ENCODE results near the gene RARA.
"Not testable (repeated sequence)": the region's sequence is repeated elsewhere in the genome, so short reads cannot be mapped to it uniquely, and the experiment has no call there.

Gene RARA

DNA sequence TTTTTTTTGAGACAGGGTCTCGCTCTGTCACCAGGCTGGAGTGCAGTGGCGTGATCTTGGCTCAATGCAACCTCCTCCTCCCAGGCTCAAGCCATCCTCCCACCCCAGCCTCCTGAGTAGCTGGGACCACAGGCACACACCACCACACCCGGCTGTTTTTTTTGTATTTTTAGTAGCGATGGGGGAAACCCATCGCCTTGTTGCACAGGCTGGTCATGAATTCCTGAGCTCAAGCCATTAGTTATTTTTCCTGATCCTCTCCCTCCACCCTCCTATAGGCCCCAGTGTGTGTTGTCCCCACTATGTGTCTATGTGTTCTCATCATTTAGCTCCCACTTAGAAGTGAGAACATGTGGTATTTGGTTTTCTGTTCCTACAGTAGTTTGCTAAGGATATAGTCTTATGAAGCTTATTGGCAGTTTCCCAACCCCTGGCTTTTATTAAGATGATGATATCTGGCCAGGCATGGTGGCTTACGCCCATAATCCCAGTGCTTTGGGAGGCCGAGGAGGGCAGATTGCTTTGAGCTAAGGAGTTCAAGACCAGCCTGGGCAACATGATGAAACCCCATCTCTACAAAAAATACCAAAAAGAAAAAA lies 9.7 kb upstream of the RARA start:
- DNase-seq: not testable (repeated sequence)

DNA sequence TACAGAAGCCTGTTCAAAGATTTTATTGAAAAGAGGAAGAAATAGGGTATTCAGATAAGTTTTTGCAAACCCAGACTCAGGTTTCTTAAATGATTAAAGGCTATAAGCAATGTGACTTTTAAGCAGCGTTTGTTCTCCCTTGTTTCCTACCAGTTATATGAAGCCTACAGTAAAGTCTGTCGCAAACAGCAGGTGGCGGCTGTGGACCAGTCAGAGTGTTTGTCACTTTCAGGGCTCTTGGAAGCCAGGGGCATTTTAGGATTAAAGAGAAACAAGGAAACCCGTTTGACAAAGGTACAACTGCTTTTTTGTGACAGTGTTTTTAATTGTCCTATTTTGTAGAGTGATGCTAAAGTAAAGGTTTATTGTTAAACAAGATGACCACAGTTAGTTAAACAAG lies 7.7 kb upstream of the RARA start:
- peak; percentile 8 for DNase-seq

DNA sequence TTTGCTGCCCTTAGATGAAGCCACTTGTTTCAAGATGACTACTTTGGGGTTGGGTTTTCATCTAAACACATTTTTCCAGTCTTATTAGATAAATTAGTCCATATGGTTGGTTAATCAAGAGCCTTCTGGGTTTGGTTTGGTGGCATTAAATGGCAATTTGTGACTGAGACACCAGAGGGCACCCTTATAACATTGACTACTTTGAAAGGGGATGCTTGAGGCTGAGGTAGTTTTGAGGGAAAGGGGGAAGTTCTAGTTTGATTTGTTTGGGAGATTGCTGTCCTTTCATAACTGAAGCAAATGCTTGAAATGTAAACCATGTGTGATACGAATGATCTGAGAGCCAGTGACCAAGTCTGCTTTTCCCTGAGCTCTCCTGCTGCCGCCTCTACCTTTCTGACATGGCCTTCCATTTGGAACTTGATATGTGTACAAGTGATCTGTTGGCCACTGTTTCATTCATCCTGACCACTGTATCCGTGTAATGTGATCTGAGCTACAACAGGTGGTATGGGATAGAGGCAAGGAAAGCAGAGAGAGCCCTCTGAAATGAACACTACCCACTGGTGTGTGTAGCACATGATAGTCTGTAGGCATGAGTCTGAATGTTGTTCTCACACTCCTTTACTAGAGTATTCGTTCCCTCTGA lies 5.8 kb upstream of the RARA start:
- DNase-seq: peak; percentile 75

DNA sequence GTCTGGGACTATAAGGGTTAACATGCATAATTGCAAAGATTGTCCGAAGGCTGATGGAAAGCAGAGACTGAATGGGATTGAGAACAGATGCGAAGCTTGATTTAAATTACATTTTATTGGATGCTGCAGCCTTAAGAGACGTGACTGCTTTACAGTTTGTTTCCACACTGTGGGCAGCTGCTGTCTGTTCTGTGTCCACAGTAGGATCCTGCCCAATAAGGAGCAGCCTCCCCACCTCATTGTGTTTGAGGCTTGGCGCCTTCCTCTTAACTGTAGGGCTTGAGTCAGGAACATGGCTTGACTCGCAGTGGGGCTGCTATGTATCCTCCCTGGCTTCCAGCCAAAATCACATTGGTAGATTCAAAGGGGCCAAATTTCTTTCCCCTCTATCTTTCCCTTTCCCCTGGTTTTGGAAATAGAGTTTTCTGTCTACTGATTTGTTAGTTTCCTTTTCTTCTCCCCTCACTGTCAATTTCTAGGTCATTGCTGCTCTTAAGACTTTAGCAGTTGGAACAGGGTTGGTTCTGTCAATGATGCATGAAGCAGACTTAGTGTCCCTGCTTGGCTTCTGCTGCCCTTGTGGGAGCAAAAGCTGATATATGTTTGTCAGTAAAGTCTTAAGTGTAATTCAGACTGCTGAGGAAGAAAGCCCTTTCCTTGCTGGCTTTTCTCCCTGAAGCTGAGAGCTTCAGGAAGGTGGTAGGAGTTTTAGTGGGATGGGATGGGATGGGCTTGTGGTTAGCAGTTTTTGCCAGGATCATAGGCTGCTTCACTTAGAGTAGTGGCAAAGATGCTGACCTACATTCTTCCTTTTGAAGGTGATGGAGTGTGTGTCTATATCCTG lies 5.0 kb upstream of the RARA start:
- DNase-seq: peak; percentile 29

DNA sequence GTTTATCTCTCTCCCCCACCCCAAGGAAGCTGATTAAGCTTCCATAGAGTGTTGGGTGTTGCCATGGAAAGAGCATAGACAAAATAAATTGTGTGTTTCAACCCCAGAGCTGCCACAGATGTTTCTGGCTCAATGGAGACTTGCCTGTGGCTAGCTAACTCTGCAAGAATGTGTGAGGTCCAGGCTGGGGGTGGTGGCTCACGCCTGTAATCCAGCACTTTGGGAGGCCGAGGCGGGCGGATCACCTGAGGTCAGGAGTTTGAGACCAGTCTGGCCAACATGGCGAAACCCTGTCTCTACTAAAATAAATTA lies 4.5 kb upstream of the RARA start:
- DNase-seq: not testable (repeated sequence)

DNA sequence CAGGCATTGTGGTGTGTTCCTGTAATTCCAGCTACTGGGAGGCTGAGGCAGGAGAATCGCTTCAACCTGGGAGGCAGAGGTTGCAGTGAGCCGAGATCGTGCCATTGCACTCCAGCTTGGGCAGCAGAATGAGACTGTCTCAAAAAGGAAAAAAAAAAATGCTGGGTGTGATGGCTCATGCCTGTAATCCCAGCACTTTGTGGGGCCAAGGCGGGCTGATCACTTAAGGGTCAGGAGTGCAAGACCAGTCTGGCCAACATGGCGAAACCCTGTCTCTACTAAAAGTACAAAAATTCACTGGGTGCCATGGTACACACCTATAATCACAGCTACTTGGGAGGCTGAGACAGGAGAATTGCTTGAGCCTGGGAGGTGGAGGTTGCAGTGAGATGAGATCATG lies 4.1 kb upstream of the RARA start:
- DNase-seq: not testable (repeated sequence)

DNA sequence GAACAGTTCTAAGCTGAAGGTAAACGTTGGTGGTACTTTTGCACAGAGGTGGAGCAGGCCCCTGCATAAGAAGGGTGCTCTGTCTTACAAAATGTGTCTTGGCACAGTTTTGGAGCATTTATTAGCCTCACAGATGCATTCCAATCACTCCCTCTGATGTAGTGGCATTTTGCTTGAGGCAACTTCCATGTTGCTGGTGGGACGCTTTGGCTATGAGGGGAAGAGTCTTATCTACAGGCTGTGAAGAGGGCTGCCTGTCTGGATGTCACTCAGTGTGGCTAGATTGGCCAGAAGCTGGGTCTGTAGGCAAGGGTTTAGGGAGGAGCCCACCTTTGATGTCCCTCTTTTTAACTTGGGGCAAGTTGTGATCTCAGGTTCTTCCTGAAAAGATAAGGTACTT lies 2.6 kb upstream of the RARA start:
- DNase-seq: no peak

DNA sequence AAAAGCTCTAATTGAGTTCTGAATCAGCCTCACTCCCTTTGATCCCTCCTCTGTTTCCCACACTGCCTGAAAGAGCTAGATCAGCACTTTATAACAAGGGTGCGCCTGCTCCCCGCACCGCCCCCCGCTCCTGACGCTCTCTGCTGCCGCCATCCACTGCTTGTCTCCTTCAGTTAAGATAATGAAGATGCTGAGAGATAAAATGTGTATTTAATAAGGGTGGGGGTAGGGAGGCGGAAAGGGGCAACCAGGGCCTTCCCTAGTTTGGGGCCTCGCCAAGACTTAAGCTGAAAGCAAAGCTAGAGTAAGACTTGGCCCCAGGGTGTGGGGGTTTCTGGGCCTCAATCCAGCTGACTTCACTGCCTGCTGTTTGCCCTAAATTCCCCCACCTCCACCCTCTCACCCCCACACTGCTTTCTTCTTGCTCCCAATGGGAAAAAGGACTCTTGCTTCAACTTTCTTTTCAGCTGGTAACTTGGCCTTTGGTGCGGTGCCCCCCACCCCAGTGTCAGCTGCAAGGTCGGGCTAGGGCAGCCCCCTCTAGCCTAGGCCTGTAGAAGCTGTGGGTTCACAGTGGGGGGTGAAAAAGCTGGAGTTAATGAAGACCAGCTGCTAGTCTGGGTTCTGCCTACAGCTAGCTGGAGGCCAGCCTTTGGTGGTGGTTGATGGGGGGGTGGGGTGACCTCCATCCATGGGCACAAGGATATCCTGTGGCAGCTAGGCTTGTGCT lies 1.8 kb upstream of the RARA start:
- no peak for DNase-seq

DNA sequence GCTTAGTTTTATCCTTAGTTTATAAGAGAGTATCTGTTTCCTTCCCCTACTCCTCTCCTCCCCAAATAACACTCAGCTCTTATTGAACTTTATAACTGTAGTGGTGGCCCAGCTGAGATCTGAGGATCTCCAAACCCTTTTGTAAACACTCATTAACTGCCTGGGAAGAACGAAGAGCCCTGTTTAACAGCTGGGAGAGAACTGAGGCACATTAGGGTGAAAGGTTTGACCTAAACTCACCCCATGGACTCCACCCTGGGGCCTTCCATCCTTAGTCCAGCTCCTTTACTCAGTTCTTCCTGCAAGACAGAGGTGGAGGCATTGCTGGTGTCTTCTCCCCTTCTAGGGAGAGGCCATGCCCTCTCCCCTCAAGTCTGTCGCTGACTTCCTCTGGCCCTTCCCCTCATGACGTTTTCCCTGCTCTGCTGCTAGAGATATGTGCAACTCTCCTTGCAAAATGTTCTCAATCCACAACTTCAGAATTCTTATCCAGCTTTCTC lies 1.2 kb upstream of the RARA start:
- no peak for DNase-seq

DNA sequence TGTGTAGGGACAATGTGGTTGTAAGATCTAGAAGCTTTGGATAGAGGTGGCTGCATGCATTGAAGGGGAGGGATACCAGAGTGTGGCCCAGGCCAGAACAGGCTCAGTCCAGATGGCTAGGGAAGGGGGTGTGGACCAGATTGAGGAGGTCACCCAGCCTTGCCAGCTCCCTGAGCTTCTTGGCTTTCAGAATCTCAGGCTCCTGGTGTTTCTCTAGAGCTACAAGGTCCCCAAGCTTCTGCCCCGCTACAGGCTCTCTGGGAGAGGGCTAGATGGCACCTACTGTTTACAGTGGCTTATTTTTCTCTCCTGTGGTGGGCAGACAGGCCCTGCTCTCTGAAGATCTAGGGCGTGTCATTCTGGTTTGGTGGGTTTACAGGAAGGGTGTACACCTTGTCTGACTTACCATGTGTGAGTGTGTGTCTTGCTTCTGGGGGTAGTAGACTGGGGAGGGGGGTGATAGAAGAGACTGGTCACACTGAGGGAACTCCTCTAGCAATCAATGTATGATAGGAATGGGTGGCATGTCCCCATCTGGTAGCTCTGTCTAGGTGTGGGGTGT lies 1.1 kb downstream of the RARA start:
- DNase-seq: no peak

DNA sequence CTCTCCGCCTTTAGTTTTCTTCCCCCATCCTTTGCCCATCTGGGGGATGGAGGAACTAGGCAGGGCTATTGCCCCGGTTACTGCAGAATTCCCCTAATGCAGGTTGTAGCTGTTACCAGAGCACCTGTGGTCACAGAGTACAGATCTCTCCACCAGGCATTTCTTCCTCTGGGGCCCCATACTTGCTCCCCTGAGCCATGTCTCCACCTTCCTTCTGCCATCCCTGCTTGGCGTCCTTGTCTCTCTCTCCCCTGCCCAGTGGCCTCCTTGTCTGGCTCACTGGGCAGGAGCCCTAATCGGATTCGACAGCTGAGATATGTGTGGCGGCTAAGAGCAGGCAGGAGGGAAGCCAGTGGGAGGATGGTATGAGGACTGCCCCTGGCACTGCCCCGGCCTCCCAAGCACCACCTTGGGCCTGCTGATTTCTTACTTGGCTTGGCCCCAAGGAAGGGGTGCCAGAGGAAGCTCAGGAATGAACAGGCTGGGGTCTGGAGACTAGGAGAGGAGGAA lies 2.0 kb downstream of the RARA start:
- DNase-seq: no peak

DNA sequence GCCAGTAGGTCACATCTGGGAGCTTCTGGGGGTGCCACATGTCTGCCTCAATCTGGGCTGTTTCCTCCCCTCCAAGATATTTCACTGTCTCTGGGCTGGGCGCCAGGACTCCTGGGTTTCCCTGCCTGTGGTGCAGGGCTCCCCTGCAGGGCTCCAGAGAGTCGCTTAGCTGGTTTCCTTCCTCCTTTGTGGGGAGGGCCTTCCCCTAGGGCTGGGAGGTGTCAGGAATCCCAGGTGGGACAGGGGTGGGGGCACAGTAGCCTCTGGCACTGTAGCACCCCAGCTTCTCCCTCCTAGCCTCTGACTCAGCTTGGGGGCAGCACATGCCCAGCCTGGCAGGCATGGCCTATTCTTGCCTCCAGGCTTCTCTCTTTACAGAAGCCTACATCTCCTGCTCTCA lies 2.6 kb downstream of the RARA start:
- peak; percentile 48 for DNase-seq

DNA sequence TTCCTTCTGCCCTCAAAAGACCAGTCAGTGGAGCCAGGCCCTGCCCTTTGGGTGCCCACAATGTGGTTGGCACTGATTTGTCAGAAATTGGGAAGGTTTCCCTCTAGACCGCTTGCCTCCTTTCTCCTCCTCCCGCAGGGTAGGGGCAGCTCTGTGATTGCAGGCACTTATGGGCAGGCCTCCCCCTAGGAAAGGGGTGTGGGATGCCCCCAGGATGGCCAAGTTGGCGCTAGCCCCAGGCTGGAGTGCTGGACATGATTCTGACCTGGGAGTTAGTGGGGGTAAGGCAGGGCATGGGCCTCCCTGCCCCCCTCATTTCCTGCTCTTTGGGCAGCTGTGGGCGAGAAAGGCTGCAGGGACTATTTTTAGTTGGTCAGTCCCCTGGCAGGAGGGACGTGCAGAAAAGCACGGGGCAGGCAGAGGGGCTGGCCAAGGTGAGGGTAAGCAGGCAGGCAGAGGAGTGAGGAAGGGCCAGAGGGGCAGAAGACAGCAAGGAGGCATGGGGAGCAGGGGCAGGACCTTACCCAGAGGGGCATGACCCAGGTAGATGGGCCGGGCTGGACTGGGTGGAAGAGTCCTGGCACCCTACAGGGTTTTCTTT lies 3.3 kb downstream of the RARA start:
- DNase-seq: no peak

DNA sequence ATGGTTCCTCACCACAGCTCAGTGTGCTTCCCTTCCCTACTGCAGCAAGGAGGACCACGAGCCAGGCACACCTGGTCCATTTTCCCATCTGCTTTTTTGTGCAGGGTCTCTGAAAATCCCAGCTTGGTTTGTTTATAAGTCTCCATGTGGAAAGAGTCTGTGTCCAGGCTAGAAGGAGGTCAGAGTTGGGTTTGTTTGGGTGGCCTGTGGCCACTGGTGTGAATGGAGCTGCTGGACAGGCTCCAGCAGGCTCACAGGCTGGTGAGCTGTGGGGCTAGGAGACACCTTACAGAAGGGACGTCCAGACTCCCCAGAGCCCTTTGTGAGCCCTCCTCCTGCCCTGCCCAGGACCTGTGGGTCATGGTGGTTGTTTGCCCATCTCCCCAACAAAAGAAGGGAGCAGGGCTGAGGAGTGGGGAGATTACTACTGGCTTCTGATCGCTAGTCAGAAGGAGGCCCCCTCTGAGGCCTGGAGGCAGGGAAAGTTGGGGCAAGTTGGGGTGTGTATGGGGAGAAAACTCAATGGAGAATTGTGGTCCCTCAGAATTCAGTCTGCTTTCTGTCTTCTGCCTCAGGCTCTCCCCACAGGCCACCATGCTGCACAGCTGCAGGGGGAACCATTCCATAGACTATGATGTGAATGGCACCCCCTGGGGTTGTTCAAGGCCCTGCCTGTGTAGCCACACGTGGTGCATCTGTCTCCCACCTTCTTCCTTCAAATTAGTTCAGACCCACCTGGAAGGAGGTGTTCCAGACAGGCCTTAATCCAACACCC lies 4.1 kb downstream of the RARA start:
- DNase-seq: no peak

DNA sequence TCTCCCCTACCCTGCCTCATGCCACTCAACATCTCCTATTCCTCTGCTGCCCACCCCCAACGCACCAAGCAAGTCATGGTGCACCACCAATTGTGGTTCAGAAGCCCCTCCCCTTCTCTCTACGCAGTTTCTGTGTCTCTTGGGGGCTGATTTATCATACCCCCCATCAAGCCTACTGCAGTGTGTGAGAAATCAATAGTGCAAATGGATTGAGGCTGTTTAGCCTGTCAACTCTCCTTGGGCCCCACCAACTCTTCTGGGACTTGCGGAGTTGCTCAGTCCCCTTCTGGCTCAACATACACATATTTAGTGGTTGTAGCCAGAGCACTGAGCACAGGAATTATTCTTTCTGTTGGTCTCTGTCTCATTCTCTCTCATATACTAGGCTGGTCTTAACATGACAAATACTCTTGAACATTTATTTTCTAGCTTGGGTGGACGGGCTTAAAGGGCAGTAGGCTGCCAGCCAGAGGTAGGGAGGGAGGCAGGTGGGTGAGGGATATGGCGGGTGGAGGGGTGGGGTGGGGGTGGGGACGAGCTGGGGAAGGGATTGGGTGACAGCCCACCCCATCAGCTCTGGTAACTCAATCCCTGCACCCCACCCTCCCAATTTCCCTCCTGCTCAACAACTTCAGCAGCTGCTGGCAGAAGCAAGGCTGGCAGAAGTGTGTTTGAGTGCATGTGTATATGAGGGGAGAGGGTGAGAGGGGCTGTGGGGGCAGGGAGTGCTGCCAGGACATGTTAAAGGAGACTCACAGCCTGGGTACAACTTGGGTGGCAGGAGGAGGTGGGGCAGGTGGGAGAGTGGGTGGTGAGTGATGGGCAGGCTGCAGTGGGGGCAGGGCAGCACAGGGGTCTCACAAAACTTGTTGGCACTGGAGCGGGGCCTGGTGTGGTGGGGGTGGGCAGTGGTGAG lies 4.9 kb downstream of the RARA start:
- peak; percentile 98 for DNase-seq

DNA sequence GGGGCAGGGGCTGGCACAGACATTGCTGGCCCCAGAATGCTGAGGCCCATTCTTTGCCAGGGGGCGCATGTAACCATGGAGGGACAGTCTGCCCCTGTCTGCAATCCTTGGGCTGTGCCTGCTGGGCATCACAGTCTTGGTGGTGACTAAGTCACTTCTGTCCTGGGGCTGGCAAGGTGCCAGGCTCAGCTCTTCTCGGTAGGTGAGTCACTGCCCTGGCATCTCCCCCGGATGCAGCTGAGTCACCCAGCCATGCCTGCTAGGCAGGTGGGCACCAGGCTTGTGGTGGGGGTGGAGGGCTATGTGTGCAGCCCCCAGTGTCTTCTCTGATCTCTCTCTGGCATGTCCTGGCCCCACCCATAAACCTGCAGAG lies 5.6 kb downstream of the RARA start:
- peak; percentile 67 for DNase-seq

DNA sequence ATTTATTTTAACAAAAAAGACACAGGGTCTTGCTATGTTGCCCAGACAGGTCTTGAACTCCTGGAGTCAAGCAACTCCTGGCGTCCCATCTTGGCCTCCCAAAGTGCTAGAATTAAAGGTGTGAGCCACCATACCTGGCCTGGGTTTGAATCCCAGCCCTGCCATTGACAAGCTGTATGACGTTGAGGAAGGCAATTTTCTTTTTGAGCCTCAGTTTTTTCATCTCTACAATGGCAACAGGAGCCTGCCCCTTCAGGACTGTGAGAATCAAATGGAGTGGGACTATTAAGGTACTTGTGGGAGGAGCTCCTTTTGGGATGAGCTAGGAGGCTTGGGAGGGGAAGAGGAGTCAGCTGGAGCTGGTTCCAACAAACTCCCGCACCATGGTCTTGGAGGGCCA lies 6.2 kb downstream of the RARA start:
- no peak for DNase-seq

DNA sequence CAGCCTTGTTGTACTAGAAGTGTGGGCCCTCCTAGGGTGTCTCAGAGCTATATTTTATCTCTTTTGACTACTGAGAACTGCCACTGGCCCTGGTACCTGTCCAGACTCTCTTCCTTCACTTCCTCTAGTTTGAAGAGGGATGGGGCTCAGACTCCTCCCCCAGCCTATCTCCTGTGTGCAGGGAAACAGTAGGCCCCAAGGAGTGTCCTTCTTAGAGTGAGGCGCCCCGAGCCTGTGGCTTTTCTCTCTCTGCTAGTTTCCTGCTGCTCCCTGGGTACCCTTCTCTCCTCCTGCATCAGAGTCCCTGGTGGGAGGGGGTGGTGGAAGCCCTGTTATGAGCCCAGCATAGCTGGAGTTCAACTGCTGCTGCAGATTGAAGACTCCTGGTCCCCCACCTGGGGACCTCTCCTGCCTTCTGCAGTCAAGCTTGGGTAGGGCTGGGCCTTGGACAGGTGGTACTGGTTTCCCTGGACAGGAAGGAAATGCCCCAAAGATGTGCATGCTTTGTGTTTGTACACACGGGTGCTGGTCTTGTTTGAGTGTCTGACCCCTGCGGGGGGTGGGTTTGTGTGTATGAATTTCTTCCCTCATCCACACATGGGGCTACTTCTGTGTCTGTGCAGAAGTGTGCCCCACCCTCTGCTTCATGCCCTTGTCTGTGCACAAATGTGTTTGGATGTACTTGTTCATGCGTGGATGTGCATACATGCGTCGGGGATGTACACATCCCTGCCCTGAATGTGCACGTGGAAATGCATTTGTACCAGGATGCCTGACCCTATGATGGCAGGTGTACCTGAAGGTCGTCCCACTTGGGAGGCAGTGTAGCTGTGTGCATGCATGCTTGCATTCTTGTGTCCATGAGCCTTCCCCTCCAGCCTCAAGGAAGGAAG lies 6.9 kb downstream of the RARA start:
- no peak for DNase-seq

DNA sequence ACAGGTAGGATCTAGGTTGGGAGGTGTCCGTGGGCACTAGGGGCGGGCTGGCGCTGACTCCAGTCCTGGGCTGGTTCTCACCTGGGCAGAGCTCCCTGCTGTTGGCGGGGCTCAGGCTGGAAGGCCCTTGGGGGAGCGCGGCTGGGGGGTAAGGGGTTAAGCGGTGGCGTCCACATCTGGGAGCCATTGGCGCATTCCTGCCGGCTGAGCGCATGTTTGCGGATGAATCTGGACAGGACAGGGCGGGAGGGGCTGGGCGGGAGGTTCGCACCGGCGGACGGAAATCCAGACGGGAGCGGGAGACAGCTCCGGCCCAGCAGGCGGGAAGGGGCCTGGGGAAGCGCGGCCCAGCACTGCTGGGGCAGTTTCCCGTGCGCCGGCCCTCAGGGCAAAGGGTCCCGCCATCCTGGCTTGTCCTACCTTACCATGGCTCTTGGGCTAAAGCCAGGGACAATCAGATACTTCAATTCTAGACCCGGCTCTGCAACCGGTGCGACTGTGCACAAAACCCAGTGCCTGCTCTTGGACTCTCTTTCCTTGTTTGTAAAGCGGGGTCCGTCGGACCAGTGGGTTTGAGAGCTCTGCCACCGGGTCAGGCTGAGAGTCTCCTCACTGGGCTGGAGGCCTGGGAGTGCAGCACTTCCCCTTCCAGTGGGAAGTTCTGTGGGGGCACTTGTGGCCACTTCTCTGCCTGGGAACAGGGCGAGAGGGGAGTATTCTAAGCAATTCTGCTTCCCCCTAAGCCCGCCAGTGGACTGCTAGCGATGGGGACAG lies 7.8 kb downstream of the RARA start:
- no peak for DNase-seq

Data from NCI-H2171 treated with DMSO at 0.1 percent for 48 hours (cell line).